ENCODE measurements around the gene PSEN2. TPM values are rescaled to one million over a fixed set of nuclear protein-coding genes. Genes with fewer than 3 reads are reported as not detected.
A peak's percentile ranks its signal among the peaks of the same experiment; 100 is the strongest.

Gene PSEN2
- polyA plus RNA-seq, 1 donor (not counting 4 experiments of a cell fraction or from before 2014, with no cell fraction given) = 9.5 TPM

DNA sequence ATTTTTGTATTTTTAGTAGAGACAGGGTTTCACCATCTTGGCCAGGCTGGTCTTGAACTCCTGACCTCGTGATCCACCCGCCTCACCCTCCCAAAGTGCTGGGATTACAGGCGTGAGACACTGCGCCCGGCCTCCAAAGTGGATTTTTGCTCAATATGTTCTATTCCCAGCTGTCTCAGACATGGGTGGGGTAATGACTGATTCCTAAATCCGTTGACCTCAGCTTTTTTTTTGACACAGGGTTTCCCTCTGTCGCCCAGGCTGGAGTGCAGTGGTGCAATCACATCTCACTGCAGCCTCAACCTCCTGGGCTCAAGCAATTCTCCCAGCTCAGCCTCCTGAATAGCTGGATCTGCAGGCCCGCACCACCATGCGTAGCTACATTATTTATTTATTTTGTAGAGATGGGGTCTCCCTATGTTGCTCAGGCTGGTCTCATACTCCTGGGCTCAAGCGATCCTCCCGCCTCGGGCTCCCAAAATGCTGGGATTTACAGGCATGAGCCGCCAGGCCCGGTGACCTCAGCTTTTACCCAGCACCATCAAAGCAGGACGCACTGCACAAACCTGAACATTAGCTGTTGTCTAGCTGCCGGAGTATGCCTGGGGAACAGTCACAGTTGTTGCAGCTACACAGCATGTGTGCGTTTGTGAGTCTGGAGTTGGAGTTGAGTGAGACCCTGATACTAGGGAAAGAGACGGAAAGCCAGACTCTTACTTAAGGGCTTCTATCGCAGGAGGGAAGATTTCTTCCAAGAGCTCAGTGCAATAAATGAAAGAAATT lies 43.7 kb upstream of the PSEN2 start:
- H3K9me1 ChIP-seq (ENCODE audit: control insufficient read depth, extremely low read depth, insufficient read depth, low read length) = no peaks in the 10 kb centered on the region
- DNase-seq (ENCODE audit: low read depth, low spot score) (no peak), FAIRE-seq (no peak)
- H3K4me3 ChIP-seq (ENCODE audit: control insufficient read depth in 2 of 3, extremely low read depth in 1 of 3, insufficient read depth in 2 of 3, low read depth in 1 of 3, low read length in 3 of 3) = no peak overlapping the region
- H3K27ac ChIP-seq (ENCODE audit: control insufficient read depth, insufficient read depth, low read length) = no peak overlapping the region
- no peaks in the 10 kb centered on the region for H3K9me3 ChIP-seq (ENCODE audit: control insufficient read depth, low read depth, low read length)
- no peaks in the 10 kb centered on the region for H3K27me3 ChIP-seq (ENCODE audit: control insufficient read depth, extremely low read depth, insufficient read depth, low read length)
- no peak for TF ChIP-seq EZH2 (IDR thresholded peaks at IDR 0.05; ENCODE audit: low read length)
- TF ChIP-seq, protein P1, sequence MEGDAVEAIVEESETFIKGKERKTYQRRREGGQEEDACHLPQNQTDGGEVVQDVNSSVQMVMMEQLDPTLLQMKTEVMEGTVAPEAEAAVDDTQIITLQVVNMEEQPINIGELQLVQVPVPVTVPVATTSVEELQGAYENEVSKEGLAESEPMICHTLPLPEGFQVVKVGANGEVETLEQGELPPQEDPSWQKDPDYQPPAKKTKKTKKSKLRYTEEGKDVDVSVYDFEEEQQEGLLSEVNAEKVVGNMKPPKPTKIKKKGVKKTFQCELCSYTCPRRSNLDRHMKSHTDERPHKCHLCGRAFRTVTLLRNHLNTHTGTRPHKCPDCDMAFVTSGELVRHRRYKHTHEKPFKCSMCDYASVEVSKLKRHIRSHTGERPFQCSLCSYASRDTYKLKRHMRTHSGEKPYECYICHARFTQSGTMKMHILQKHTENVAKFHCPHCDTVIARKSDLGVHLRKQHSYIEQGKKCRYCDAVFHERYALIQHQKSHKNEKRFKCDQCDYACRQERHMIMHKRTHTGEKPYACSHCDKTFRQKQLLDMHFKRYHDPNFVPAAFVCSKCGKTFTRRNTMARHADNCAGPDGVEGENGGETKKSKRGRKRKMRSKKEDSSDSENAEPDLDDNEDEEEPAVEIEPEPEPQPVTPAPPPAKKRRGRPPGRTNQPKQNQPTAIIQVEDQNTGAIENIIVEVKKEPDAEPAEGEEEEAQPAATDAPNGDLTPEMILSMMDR (optimal IDR thresholded peaks at IDR 0.05 in 1 of 3, IDR thresholded peaks at IDR 0.05 in 1 of 3, conservative IDR thresholded peaks at IDR 0.05 in 1 of 3; ENCODE audit: extremely low read depth in 1 of 3, insufficient read depth in 2 of 3, low read length in 3 of 3) = no peak
- no peak overlapping the region for H3K4me2 ChIP-seq (ENCODE audit: control insufficient read depth, extremely low read depth, insufficient read depth, low read depth, low read length)
- no peaks in the 10 kb centered on the region for H3K36me3 ChIP-seq (ENCODE audit: control insufficient read depth in 2 of 2, extremely low read depth in 1 of 2, insufficient read depth in 2 of 2, low read length in 2 of 2)
- H3K9ac ChIP-seq (ENCODE audit: control insufficient read depth, extremely low read depth, insufficient read depth, low read length) = no peak overlapping the region
- H4K20me1 ChIP-seq (ENCODE audit: control insufficient read depth, extremely low read depth, insufficient read depth, low read length) = no peaks in the 10 kb centered on the region
- peaks cover 11% of the 10 kb centered on the region for H3K4me1 ChIP-seq (ENCODE audit: control insufficient read depth, extremely low read depth, insufficient read depth, low read length)
- H3K79me2 ChIP-seq (ENCODE audit: control insufficient read depth, insufficient read depth, low read length) = no peaks in the 10 kb centered on the region
- dilution Hi-C loops (cut with MboI; ENCODE audit: extremely low pct_ligation_motif_present, low sequenced_read_pairs) = no loop called here
- H2AFZ ChIP-seq (ENCODE audit: control insufficient read depth, low read length) = no peak overlapping the region

DNA sequence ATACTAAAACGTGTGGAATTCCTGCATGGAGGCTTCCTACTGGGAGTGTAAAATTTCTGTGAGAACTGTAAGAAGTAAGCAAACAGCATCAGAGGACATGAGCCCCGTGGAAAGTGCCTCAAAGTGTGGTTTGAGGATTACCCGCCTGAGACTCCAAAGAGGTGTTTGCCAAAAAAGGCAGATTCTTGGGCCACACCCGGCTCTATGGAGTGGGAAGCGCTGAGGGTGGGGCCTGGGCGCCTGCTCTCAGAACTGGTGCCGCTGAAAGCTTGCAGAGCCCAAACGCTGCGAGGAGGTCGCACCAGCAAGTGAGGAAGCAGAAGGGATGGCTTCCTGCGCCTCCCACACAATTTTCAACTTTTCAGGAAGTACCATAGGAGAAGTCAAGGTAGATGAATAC lies 43.0 kb upstream of the PSEN2 start:
- H3K4me2 ChIP-seq (ENCODE audit: control insufficient read depth, extremely low read depth, insufficient read depth, low read depth, low read length) = peak overlapping the region; percentile 71
- peak overlapping the region; percentile 78 for H3K27ac ChIP-seq (ENCODE audit: control insufficient read depth, insufficient read depth, low read length)
- peak overlapping the region; percentile 60 for H3K9ac ChIP-seq (ENCODE audit: control insufficient read depth, extremely low read depth, insufficient read depth, low read length)
- H2AFZ ChIP-seq (ENCODE audit: control insufficient read depth, low read length) = peak overlapping the region; percentile 91
- no peaks in the 10 kb centered on the region for H3K79me2 ChIP-seq (ENCODE audit: control insufficient read depth, insufficient read depth, low read length)
- H3K4me3 ChIP-seq (ENCODE audit: control insufficient read depth in 2 of 3, extremely low read depth in 1 of 3, insufficient read depth in 2 of 3, low read depth in 1 of 3, low read length in 3 of 3) = no peak overlapping the region
- dilution Hi-C loops (cut with MboI; ENCODE audit: extremely low pct_ligation_motif_present, low sequenced_read_pairs) = no loop called here
- no peaks in the 10 kb centered on the region for H4K20me1 ChIP-seq (ENCODE audit: control insufficient read depth, extremely low read depth, insufficient read depth, low read length)
- H3K36me3 ChIP-seq (ENCODE audit: control insufficient read depth in 2 of 2, extremely low read depth in 1 of 2, insufficient read depth in 2 of 2, low read length in 2 of 2) = no peaks in the 10 kb centered on the region
- no peak for TF ChIP-seq EZH2 (IDR thresholded peaks at IDR 0.05; ENCODE audit: low read length)
- TF ChIP-seq, protein P1 (optimal IDR thresholded peaks at IDR 0.05 in 1 of 3, IDR thresholded peaks at IDR 0.05 in 1 of 3, conservative IDR thresholded peaks at IDR 0.05 in 1 of 3; ENCODE audit: extremely low read depth in 1 of 3, insufficient read depth in 2 of 3, low read length in 3 of 3) = no peak
- no peaks in the 10 kb centered on the region for H3K9me1 ChIP-seq (ENCODE audit: control insufficient read depth, extremely low read depth, insufficient read depth, low read length)
- no peak for DNase-seq (ENCODE audit: low read depth, low spot score)
- H3K9me3 ChIP-seq (ENCODE audit: control insufficient read depth, low read depth, low read length) = no peaks in the 10 kb centered on the region
- H3K27me3 ChIP-seq (ENCODE audit: control insufficient read depth, extremely low read depth, insufficient read depth, low read length) = no peaks in the 10 kb centered on the region
- peaks cover 11% of the 10 kb centered on the region for H3K4me1 ChIP-seq (ENCODE audit: control insufficient read depth, extremely low read depth, insufficient read depth, low read length)
- peak; percentile 34 for FAIRE-seq
